Mammary epithelial cell (primary cell): ENCODE measurements around the gene ARHGEF10L.

ENCODE experiments used
- EZH2 ChIP-seq: IDR thresholded peaks from 2 replicates; pipeline ENCODE4 v1.6.1; 2012; ENCODE audit warnings: low read length, inconsistent platforms, borderline replicate concordance
- TF ChIP-seq, protein P1 (sequence below), 2 donors: IDR thresholded peaks in 1 of 2; conservative IDR thresholded peaks in 1 of 2; 2 replicates each; pipeline ENCODE4 v1.5.1; 2011 to 2012; ENCODE audit warnings: inconsistent platforms in 2 of 2, low read length in 2 of 2, mild to moderate bottlenecking in 2 of 2, control low read depth in 1 of 2, low read depth in 1 of 2; ENCODE audit not compliant: insufficient read depth in 1 of 2; ENCODE audit errors: extremely low read depth in 1 of 2

DNA sequence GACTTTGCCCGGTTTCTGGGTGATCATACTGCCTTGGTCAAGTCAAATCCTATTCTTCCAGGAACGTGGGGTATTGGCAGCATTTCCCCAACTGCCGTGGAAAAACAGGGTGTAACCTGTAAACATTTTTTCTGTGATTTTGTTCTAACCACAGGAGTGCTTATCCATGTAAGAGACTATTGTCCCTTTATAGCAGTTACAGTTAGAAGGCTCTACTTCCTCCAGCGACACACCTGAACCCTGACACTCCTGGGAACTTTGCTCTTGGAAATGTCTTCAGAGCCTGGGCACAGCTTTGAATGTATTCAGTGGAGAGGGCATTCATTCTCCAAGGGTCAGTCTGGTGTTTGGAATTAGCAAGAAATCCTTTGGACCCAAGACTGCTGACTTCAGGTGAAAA is 26.4 kb upstream of the ARHGEF10L start:
- TF ChIP-seq, protein P1, sequence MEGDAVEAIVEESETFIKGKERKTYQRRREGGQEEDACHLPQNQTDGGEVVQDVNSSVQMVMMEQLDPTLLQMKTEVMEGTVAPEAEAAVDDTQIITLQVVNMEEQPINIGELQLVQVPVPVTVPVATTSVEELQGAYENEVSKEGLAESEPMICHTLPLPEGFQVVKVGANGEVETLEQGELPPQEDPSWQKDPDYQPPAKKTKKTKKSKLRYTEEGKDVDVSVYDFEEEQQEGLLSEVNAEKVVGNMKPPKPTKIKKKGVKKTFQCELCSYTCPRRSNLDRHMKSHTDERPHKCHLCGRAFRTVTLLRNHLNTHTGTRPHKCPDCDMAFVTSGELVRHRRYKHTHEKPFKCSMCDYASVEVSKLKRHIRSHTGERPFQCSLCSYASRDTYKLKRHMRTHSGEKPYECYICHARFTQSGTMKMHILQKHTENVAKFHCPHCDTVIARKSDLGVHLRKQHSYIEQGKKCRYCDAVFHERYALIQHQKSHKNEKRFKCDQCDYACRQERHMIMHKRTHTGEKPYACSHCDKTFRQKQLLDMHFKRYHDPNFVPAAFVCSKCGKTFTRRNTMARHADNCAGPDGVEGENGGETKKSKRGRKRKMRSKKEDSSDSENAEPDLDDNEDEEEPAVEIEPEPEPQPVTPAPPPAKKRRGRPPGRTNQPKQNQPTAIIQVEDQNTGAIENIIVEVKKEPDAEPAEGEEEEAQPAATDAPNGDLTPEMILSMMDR (conservative IDR thresholded peaks at IDR 0.05 in 1 of 2, IDR thresholded peaks at IDR 0.05 in 1 of 2; ENCODE audit: extremely low read depth in 1 of 2, insufficient read depth in 1 of 2, low read depth in 1 of 2, low read length in 2 of 2): no peak
- no peak for TF ChIP-seq EZH2
